Stimulated activated CD4-positive, alpha-beta T cell treated with anti-CD3 and anti-CD28 coated beads, Interleukin-2, amount 100 ng/mL, for 48 hours (primary cell): ENCODE data around the gene TSEN2.
"Not testable (repeated sequence)": the region's sequence is repeated elsewhere in the genome, so short reads cannot be mapped to it uniquely, and the experiment has no call there.

Source experiments
- DNase-seq, 2 donors: peaks; one replicate each; pipeline ENCODE4 v3.0.0-alpha.2; 2020

Gene TSEN2

DNA sequence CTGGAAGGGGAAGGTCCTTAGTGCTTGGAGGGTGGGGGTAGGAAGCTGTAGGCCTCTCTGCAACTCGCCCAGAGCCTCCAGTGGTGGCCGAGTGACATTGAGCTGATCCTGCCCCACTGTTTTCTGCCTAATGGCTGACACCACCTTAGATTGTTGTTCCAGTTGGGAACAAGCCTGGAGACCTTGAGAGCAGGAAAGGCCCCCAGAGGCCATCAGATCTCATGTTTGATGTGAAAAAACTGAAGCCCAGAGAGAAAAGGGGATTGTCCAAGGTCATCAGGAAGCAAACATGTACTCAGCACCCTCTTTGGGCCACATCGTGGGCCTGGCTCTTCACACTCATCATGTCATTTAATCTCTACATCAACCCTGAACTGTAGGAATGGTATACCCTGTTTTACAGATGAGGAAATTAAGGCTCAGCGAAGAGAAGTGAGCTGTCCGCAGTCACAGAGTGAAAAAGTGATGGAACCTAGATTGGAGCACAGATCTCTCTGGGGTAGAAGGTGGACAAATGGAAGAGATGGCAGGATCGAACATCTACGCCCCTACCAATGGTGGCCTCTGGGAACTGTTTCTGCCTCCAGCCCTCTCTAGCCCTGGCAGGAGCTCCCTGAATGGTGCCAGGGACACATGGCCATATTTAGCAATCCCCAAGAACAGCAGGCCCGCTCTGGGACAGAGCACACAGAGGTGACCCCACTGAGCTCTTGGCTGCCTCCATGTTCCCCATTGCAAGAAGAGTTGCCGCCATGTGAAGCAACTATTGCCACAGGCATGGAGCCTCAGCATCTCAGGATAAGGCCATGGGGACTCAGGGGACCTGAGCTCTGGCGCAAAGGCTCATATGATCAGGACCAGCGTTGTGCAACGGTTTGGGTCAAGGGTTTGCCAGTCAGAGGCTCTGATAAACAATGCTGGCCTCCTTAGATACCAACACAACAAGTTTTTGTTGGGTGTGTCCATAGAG is 31.6 kb upstream of the TSEN2 start:
- DNase-seq = no peak

DNA sequence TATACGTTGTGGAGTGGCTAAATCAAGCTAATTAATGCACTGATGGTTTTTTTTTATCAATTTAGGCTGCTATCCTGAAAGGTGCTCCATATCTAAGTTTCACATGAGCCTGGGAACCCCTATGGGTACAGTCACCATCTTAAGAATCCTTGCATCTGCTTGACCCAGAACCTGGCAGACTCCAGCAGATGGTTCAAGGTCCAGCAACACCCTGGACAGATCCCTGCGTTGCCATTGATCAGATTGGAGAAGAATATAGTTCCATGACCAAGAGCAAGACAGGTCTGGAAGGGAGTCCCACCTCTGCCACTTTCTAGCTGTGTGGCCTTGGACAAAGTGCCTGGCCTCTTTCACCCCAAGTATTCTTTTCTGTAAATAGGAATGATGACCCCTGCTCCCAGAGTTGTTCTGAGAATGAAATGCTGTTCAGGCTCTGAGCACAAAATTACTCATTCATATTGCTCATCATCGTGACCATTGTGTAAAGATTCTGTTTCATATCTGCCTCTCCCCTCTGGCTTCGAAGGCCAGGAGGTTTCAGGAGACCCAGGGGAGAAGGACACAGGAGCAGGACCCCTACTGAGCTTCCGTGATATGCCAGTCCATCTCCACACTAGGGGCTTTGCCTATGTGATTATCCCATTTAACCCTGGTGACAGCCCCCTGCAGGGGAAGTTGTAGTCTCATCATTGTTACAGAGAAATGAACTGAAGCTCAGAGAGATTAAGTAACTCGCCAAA is 30.0 kb upstream of the TSEN2 start:
- DNase-seq = no peak

DNA sequence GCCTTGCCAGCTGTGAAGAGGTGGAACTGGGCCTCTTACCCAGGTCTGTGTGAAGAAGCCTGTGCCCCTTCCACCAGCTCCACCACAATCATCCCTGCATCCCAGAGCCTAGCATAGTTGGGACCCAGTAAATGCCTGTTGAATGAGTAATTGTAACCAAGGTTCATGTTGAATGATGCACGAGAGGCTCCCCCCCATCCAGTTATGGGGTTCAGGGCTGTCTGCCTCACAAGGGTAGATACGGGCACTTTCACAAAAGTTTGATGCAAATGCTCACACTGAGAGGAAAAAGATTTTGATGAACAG is 29.5 kb upstream of the TSEN2 start:
- DNase-seq = no peak

DNA sequence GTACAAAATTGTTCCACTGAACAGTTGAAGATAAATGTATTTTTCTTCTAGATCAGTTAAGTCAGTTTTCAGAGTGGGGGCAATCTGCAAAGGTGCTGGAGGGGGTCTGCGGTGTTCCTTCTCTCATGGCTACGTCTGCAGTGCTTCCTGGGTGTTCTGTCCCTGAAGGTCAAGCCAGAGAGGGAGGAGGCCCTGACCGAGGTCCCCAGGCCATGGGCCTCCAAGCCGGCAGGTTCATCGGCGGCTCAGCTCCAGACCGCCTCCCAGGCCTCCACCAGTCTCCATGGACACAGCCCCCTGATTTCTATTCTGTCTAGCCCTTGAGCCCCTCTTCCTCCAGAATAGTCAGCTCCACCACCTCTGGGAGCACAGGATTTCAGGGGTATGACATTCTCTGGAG is 28.5 kb upstream of the TSEN2 start:
- no peak for DNase-seq

DNA sequence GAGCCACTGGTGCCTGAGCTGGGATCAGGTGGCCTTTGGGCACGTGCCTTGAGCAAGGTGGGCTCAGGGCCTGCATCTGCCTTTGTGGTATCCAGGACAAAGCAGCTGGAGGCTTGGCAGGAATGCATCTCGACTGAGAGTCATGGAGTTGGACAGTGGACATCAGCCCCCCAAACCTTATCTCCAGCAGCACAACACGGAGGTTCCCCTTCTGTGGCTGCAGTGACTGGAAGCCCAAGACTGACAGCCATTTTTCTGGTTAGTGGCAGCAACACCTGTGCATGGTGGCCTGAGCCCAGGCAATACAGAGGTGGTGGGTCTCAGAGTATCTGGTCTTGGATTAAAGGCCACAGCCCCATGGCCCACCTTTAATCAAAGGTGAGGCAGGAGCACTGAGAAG is 27.8 kb upstream of the TSEN2 start:
- no peak for DNase-seq

DNA sequence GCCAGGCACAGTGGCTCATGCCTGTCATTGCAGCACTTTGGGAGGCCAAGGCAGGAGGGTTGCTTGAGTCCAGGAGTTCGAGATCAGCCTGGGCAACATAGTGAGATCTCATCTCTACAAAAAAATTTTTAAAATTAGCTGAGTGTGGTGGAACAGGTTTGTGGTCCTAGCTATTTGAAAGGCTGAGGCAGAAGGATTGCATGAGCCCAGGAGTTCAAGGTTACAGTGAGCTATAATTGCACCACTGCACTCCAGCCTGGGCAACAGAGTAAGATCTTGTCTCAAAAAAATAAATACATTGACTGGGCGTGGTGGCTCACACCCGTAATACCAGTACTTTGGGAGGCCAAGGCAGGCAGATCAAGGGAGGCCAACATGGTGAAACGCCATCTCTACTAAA is 26.9 kb upstream of the TSEN2 start:
- DNase-seq = not testable (repeated sequence)

DNA sequence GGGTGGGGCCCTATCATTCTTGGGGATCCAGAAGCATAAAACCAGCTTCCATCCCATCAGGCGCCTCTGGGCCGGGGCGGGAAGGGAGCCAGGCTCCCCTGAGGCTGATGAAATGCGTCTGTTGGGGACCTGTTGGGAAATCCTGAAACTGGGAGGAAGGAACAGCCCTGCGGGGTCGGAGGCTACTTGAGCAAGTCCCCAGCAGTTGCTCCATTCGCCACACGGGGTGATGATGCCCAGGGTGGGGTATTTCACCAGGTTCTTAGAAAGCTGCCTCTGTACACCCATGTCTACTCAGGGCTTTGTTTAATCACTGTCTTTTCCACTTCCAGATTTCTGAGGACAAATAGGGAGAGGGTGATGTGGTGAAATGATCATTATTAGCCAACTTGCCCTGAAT is 25.4 kb upstream of the TSEN2 start:
- DNase-seq = no peak

DNA sequence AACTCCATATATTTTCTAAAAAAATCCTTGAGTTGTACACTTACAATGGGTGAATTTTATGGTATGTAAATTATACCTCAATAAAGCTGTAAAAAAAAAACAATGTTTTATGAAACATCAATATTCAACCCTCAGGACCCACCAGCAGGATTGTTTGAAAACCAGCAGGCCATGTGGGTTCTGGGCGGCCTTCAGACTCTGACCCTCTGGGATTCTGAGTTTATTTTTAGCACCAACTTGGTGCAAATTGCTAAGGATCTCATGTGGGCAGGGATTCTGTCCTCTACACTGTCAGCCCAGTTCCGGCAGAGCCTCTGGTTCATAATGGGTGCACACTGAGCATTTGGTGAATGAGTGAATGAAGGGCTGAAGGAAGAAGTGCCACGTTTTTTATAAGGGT is 24.2 kb upstream of the TSEN2 start:
- DNase-seq = no peak

DNA sequence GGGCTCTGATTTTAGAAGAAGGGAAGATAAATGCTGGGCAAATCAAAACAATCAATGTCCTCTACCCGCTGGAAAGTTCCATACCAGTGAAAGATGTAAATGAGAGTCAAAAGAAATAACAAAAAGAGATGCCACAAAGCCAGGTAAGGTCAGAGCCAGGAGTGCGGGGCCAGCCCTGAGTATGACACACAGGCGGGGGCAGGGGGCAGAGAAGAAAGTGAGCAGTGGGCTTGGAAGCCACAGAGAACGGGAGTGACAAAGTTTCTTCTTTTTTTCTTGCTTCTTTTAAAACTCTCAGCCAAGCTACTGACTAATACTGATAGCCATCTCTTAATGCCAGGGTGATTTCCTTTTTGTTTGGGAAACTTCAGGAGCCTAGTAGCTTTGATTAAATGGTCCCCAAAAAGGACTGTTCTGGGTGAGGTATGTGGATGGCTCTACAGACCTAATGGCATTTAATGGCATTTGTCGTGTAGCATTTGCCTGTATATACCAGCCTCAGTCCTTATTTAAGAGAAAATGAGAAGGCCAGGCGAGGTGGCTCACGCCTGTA is 23.1 kb upstream of the TSEN2 start:
- no peak for DNase-seq

DNA sequence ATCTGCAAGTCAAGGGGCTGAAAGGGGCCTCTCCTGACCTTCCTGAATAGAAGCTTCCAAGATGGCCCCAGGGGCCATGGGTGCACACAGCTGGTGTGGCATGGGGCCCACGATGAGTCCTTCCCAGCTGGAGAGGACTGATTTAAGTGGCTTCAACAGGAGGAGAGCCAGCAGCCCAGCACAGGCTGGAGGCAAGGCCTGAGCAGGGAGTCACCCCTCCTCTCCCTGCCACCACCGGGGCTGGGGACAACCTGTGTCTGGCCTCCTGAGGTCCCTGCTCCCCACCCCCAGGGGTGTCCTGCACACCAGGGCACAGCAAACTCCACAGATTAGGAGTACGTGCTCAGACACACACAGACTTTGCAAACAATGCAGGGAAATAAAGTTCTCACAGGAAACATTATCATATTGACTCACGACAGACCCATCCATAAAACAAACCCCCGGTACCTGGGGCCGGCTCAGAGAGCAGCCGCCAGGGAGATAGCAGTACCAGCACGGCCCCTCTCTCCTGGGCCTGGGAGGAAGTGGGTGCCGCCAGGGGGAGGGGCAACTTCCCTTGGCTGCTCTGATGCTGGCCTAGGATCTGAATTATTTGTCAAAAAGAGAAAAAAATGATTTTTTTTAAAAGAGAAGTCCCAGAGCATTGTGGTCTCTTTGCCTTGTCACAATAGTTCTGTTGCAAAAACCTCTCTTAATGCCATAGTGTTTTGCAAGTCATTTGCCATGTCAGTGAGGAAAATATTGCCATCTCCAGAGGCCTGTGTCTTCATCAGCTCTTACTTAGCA is 21.9 kb upstream of the TSEN2 start:
- DNase-seq = no peak

DNA sequence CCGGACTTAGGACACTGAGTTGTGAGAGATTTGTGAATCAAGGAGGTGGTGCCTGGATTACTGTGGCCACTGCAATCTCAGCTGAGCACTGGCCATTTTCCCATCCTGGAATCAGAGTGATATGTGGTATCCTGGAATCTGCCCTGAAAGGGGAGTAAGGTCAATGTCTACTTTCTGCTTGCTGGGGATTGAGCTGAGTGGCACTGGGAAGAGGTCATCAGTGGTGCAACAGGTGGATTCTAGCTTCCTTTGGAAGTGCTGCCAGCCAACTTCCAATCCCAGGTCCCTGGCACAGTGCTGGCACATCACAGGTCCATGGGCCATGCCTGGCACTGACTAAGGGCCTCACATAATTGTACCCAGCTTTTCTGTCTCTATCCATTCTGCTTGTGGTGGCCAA is 20.6 kb upstream of the TSEN2 start:
- DNase-seq = no peak

DNA sequence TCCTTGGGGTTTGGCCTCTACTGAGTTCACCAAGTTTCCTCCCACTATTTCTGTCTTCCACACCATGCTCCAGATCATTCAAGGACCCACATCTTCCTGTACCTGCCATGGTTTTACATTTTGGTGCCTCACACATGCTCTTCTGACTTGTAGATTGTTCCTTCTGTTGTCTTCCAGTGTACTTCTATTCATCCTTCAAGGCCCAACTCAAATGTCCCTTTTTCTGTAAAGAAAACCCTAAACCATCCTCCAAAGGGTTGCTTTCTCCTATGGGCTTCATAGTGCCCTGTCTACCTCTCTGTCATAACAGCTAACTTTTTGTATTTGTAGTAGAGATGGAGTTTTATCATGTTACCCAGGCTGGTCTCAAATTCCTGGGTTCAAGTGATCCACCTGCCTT is 20.1 kb upstream of the TSEN2 start:
- DNase-seq = no peak

DNA sequence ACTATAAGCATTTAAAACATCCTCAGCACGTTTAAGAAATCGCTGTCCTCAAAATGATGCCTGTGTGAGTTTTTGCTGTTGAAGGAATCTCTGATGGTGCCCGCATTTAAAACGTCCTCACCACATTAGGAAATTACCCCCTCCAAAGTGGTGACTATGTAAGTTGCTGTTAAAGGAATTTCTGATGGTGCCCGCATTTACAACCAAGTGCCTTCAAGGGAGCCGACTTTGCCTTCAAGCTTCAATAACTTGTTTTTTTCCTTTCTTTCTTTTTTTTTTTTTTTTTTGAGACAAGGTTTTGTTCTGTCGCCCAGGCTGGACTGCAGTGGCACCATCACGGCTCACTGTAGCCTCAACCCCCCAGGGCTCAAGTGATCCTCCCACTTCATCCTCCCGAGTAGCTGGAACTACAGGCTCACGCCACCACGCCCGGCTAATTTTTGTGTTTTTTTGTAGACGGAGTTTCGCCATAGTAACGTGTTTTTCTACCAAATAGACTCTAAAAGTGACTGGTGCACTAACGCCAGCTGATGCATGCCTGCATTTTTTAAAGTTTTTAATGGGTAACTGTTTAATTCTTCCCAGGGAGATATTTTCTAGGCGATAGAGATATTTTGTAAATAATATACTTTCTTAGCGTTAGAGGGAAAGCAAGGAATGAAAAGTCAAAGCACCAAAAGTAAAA is 19.0 kb upstream of the TSEN2 start:
- DNase-seq = no peak

DNA sequence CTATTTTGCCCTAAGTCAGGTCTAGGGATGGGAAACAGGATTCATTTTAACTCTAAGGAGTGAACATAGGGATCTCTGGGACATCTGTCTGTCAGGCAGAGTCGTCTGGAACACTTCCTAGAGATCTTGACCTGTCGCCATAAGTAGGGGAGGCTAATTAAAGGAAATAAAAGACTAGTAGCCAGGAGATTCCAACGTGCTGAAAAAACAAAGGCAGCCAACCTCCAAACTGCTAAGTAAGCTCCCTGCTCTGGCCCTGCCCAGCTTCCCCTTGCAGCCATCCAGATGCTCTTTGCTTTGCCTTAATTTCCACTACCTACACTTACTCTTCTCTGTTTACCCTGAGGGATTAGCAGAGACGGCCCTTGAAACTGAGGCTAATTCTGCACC is 18.4 kb upstream of the TSEN2 start:
- no peak for DNase-seq

DNA sequence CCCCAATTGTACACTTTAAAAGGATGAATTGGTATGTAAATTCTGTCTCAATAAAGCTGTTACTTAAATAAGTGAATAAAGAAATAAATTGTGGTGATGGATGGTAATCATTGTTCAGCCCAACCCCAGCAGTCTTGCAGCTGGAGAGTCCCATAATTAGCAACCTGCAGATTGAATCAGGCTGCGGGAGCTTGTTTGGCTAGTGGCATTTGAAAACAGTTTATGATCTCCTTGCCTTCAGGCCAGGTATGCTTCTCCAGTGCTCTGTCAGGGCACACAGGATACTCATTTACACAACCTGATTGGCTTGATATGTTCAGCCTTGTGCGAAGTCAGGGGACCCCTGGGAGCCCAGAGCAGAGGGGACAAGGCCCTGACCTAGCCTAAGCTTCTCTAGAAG is 16.5 kb upstream of the TSEN2 start:
- DNase-seq = no peak

DNA sequence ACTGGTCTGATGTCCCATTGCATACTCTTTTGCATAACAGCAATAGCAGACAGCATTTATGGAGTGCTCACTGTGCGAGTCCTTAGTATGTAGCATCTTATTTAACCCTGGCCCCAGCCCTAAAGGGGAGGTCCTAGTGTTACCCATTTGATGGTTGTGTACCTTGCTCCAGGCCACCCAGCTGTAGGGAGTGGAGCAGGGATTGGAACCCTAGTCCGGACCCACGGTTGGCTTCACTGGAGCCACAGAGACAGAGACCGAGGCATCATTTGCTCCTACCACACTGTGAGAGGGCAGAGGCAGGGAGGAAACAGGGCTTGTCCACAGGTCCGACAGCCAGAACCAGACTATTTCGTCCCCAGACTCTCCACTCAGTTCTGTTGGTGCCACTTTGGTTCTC is 16.0 kb upstream of the TSEN2 start:
- DNase-seq = no peak

DNA sequence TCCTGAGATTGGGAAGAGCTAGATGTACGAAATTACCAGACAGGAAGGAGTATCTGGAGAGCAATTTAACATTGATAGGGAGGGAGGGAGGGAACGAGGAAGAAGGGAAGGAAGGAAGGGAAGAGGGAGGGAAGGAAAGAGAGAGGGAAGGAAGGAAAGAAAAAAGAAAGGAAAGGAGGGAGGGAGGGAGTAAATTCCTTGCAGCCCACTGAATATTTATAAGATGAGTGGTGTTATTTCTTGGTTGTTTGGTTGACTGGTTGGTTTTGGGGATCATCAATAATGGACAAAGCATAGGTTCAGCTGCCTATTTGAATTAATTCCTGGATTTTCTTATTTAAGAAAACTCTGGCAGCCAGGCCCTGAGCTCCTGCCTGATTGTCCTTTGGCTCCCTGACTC is 15.5 kb upstream of the TSEN2 start:
- no peak for DNase-seq

DNA sequence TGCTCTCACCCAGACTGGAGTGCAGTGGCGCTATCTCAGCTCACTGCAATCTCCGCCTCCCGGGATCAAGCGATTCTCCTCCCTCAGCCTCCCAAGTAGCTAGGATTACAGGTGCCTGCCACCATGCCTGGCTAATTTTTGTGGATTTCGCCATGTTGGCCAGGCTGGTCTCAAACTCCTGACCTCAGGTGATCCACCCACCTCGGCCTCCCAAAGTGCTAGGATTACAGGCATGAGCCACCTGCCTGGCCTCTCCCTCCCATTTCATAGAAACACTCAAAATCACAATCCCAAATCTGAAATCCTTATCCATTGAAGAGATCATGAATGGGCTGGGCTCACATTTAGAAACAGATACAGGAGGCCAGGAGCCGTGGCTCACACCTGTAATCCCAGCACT is 15.1 kb upstream of the TSEN2 start:
- DNase-seq = not testable (repeated sequence)

DNA sequence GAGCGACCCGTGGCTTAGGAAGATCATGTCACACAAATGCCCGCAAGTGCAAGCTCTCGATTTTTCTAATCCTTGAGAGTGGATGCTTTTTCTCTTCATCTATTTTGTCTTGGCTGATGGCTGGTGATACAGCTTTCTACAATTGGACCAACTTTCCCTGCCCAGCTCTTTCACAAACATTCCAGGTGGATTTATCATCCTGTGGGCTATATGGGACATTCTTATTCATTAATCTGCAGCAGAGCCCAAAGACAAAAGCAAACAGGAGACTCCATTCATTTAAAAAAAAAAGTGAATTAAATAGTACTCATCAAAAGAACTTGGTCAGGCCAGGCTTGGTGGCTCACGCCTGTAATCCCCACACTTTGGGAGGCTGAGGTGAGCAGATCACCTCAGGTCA is 14.2 kb upstream of the TSEN2 start:
- DNase-seq = no peak

DNA sequence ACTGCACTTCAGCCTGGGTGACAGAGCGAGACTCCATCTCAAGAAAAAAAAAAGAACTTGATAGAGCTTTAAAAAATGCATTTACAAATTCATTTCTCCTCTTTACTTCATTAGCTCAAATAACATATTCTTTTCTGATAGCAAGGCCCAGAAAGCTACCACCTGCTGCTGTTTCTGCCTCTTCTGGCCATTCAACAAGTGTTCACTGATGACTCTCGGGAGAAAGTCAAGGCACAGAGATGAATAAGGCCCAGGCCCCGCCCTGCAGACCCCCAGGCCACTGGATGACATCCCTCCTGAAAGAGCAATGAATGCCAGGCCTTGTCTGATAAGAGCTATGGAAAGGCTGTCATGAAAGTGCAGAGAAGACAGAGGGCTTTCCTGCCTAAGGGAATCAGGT is 13.6 kb upstream of the TSEN2 start:
- no peak for DNase-seq

DNA sequence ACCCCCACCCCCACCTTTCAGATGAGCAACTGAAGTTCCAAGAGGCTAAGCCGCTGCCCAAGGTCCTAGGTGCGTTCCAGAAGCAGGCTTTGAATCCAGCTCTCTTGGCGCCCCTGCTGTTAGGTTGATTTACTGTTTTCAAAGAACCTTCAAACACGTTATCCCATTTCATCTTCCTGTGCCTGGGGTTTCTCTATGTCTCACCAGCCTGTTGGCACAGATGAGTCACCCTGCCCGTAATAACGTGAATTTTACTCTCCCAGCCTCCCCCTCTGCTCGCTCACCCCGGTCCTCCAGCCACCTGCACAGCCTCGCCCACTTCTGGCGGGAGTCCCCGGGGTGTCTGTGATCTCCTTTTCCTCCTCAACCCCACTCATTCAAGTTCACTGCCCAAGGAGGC is 13.0 kb upstream of the TSEN2 start:
- peak; percentile 47 to 53 for DNase-seq

DNA sequence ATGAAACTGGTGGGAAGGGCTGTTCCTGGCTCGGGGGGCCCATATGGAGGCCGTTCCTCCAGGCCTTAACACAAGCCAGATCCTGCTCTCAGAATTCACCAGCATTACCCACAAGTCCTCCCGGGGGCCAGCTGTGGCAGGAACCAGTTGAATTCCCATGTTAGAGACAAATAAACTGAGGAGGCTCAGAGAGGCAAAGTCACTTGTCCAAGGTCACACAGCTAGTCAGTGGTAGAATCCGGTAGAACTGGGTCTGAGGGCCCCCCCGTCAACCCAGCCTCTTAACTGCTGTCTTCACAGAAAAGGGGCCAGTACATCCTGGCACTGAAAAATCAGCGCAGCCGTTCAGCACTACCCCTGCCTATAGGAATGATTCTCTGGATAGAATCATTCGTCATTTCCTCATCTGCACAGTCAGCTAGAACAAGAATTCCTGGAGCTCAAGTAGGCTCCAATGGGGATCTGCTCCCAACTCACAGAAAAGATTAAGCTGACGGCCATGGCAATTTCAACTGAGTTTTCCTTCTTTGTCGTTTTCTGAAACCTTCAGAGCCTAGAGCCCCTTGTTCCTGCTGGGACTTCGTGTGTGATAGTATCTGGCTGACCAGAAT is 12.2 kb upstream of the TSEN2 start:
- DNase-seq = no peak
